Parathyroid adenoma (tissue), 2 donors: ENCODE data around the gene CACNB2.

Experiments used
- H2AFZ ChIP-seq: fragments of 300-600 bp; sonication (generic); one replicate; pipeline ENCODE4 v1.7.0; 2017; ENCODE audit warnings: antibody characterized with exemption, mild to moderate bottlenecking
- H3K27ac ChIP-seq: fragments of 300-600 bp; sonication (generic); one replicate; pipeline ENCODE4 v1.7.0; 2017
- H3K27me3 ChIP-seq: fragments of 300-600 bp; sonication (generic); one replicate; pipeline ENCODE4 v1.7.0; 2017; ENCODE audit warnings: low read length; ENCODE audit not compliant: control insufficient read depth, insufficient read depth
- H3K36me3 ChIP-seq: fragments of 300-600 bp; sonication (generic); one replicate; pipeline ENCODE4 v1.7.0; 2017; ENCODE audit warnings: low read length; ENCODE audit not compliant: control insufficient read depth, insufficient read depth
- H3K4me1 ChIP-seq: fragments of 300-600 bp; sonication (generic); one replicate; pipeline ENCODE4 v1.7.0; 2017; ENCODE audit warnings: control low read depth
- H3K4me2 ChIP-seq: fragments of 300-600 bp; sonication (generic); one replicate; pipeline ENCODE4 v1.7.0; 2017; ENCODE audit warnings: low read length
- H3K4me3 ChIP-seq: fragments of 300-600 bp; sonication (generic); one replicate; pipeline ENCODE4 v1.7.0; 2017; ENCODE audit warnings: low read depth, low read length
- H3K79me2 ChIP-seq: fragments of 300-600 bp; sonication (generic); one replicate; pipeline ENCODE4 v1.7.0; 2017; ENCODE audit warnings: control low read depth
- H3K9ac ChIP-seq: fragments of 300-600 bp; sonication (generic); one replicate; pipeline ENCODE4 v1.7.0; 2017; ENCODE audit warnings: mild to moderate bottlenecking
- H3K9me3 ChIP-seq: fragments of 300-600 bp; sonication (generic); one replicate; pipeline ENCODE4 v1.7.0; 2017; ENCODE audit warnings: low read length; ENCODE audit not compliant: control insufficient read depth
- CTCF ChIP-seq: fragments of 300-600 bp; sonication (generic); IDR thresholded peaks from one replicate; pipeline ENCODE4 v1.7.0; 2017; ENCODE audit warnings: antibody characterized with exemption, mild to moderate bottlenecking
- donor health status: primary hyperparathyroidism.

The CACNB2 gene

GRCh38 chr10:18542832-18543231 is 402.6 kb downstream of the CACNB2 start:
- Histone ChIP-seq H3K4me3 (no peak overlapping the region), H3K79me2 (no peaks in the 10 kb centered on the region), H3K4me1 (no peaks in the 10 kb centered on the region), H3K27ac (no peak overlapping the region), H3K9me3 (no peaks in the 10 kb centered on the region), H2AFZ (no peak overlapping the region), H3K4me2 (no peak overlapping the region), H3K36me3 (no peaks in the 10 kb centered on the region), H3K9ac (no peak overlapping the region), H3K27me3 (no peaks in the 10 kb centered on the region)
- TF ChIP-seq CTCF = no peak

GRCh38 chr10:18545621-18546305 is 405.5 kb downstream of the CACNB2 start:
- Histone ChIP-seq H3K9me3 (no peaks in the 10 kb centered on the region), H3K9ac (no peak overlapping the region), H3K4me2 (no peak overlapping the region), H3K36me3 (no peaks in the 10 kb centered on the region), H2AFZ (no peak overlapping the region), H3K27me3 (no peaks in the 10 kb centered on the region), H3K27ac (no peak overlapping the region), H3K4me3 (no peak overlapping the region), H3K4me1 (no peaks in the 10 kb centered on the region), H3K79me2 (no peaks in the 10 kb centered on the region)
- no peak for TF ChIP-seq CTCF

GRCh38 chr10:18549105-18549504 is 408.9 kb downstream of the CACNB2 start:
- no peak for TF ChIP-seq CTCF
- H3K79me2 ChIP-seq = no peaks in the 10 kb centered on the region
- H2AFZ ChIP-seq = no peak overlapping the region
- H3K27me3 ChIP-seq = no peaks in the 10 kb centered on the region
- no peak overlapping the region for H3K4me3 ChIP-seq
- no peak overlapping the region for H3K9ac ChIP-seq
- no peak overlapping the region for H3K27ac ChIP-seq
- no peaks in the 10 kb centered on the region for H3K4me1 ChIP-seq
- H3K36me3 ChIP-seq = no peaks in the 10 kb centered on the region
- H3K9me3 ChIP-seq = no peaks in the 10 kb centered on the region
- no peak overlapping the region for H3K4me2 ChIP-seq

GRCh38 chr10:18551473-18551872 is 411.2 kb downstream of the CACNB2 start:
- H2AFZ ChIP-seq = no peak overlapping the region
- no peak overlapping the region for H3K4me3 ChIP-seq
- H3K4me2 ChIP-seq = no peak overlapping the region
- no peaks in the 10 kb centered on the region for H3K27me3 ChIP-seq
- no peaks in the 10 kb centered on the region for H3K4me1 ChIP-seq
- H3K27ac ChIP-seq = no peak overlapping the region
- no peaks in the 10 kb centered on the region for H3K79me2 ChIP-seq
- H3K36me3 ChIP-seq = no peaks in the 10 kb centered on the region
- TF ChIP-seq CTCF = no peak
- H3K9ac ChIP-seq = no peak overlapping the region
- H3K9me3 ChIP-seq = no peaks in the 10 kb centered on the region

- no peaks in the 10 kb centered on the region for H3K79me2 ChIP-seq
- H3K9ac ChIP-seq = no peak overlapping the region
- H3K4me3 ChIP-seq = no peak overlapping the region
- no peaks in the 10 kb centered on the region for H3K36me3 ChIP-seq
- H3K9me3 ChIP-seq = no peaks in the 10 kb centered on the region
- no peaks in the 10 kb centered on the region for H3K4me1 ChIP-seq
- H3K4me2 ChIP-seq = no peak overlapping the region
- H3K27ac ChIP-seq = no peak overlapping the region
- H3K27me3 ChIP-seq = no peaks in the 10 kb centered on the region
- TF ChIP-seq CTCF = no peak
- no peak overlapping the region for H2AFZ ChIP-seq
Measured at GRCh38 chr10:18554479-18554878, 414.3 kb downstream of the CACNB2 start.
